ENCODE measurements around the gene TAF11L6. TPM values are rescaled to one million over a fixed set of nuclear protein-coding genes. Genes with fewer than 3 reads are reported as not detected.
"Not testable (repeated sequence)": the region's sequence is repeated elsewhere in the genome, so short reads cannot be mapped to it uniquely, and the experiment has no call there.

Gene TAF11L6
- not detected in 2 replicates for polyA plus RNA-seq (2012; rRNA removed)
- polyA plus RNA-seq (2012; cell fraction: cytosol; rRNA removed) = not detected in 2 replicates
- not detected in 2 replicates for polyA plus RNA-seq (2012; cell fraction: nucleus; rRNA removed)

DNA sequence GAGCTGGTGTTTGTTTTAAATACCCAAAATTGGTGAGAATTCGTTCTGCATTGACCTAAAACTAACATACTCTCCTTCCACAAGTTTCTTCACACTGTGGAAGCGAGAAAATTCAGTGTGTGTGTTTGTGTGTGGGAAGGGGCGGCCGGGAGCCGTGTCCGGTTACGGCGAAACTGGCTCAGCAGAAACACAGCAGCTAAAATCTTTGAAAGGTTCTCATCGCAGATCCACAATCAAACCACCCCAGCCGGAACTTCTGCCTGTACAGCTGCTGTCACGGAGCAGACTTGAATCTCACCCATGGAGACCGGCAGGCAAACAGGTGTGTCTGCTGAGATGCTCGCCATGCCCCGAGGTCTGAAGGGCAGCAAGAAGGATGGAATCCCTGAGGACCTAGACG, at the start of gene TAF11L6:
TSS of gene TAF11L6 (plus strand) at position 301 of the 400 bp plus-strand sequence.
- H3K9me2 ChIP-seq; H3K36me3 ChIP-seq (replicated peaks in 1 of 2; ENCODE audit: control insufficient read depth in 1 of 2, insufficient read depth in 2 of 2, low read length in 1 of 2); H3K79me2 ChIP-seq (ENCODE audit: insufficient read depth); H3K4me1 ChIP-seq (ENCODE audit: control insufficient read depth in 1 of 2, insufficient read depth in 2 of 2, low read depth in 1 of 2, low read length in 1 of 2); POLR2A ChIA-PET; H3K4me2 ChIP-seq; DNase-seq; H3K9ac ChIP-seq; CTCF ChIA-PET; H2AFZ ChIP-seq (ENCODE audit: low read depth); H3F3A ChIP-seq (replicated peaks; ENCODE audit: insufficient read depth); H3K9me3 ChIP-seq; H3K27ac ChIP-seq (ENCODE audit: low read depth in 2 of 2, low read length in 1 of 2); H3K27me3 ChIP-seq (ENCODE audit: insufficient read depth); H4K20me1 ChIP-seq (ENCODE audit: insufficient read depth); H3K4me3 ChIP-seq (ENCODE audit: low read depth in 2 of 2, low read length in 1 of 2): not testable (repeated sequence)
- no CpG with 5 or more reads among the region's 15 CpGs for WGBS (ENCODE audit: low lambda C conversion rate)

DNA sequence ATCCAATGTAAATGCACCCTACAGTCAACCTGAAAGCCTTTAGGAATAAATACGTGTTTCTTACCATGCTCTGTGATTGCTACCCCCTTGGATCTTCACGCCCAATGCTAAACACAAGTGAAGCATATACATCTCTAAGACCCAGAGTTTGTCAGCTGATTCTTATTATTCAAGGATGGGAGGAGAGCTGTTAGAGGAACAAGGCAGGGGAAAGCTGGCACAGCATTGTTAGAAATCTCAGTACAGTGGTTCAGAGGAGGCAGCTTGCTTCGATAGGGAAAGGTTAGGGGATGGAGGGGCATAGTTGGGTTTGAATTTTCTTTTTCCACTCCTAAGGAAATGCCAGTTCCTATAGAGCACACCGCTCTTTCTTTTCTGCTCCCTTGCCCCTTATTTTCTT, 47.1 kb upstream of the TAF11L6 start:
- Histone ChIP-seq H3K9me2 (no peaks in the 10 kb centered on the region), H3K4me3 (ENCODE audit: low read depth in 2 of 2, low read length in 1 of 2) (no peak overlapping the region), H3F3A (replicated peaks; ENCODE audit: insufficient read depth) (no peaks in the 10 kb centered on the region), H2AFZ (ENCODE audit: low read depth) (no peak overlapping the region), H4K20me1 (ENCODE audit: insufficient read depth) (no peaks in the 10 kb centered on the region), H3K36me3 (replicated peaks in 1 of 2; ENCODE audit: control insufficient read depth in 1 of 2, insufficient read depth in 2 of 2, low read length in 1 of 2) (no peaks in the 10 kb centered on the region), H3K79me2 (ENCODE audit: insufficient read depth) (no peaks in the 10 kb centered on the region), H3K4me2 (no peak overlapping the region), H3K9me3 (no peaks in the 10 kb centered on the region), H3K27ac (ENCODE audit: low read depth in 2 of 2, low read length in 1 of 2) (no peak overlapping the region), H3K27me3 (ENCODE audit: insufficient read depth) (no peaks in the 10 kb centered on the region), H3K9ac (no peak overlapping the region), H3K4me1 (ENCODE audit: control insufficient read depth in 1 of 2, insufficient read depth in 2 of 2, low read depth in 1 of 2, low read length in 1 of 2) (peaks cover 0 to 5% of the 10 kb centered on the region in 2 experiments; a peak in 2 of 4 replicates)
- POLR2A ChIA-PET = no interaction called here
- CTCF ChIA-PET = interaction anchor here (0.6 to 1.8 kb wide), 2 partner anchors 203 to 265 kb away, joined by 3 to 9 read pairs; no protein-coding TSS in a partner anchor
- no peak for DNase-seq
- TF ChIP-seq, protein P1, sequence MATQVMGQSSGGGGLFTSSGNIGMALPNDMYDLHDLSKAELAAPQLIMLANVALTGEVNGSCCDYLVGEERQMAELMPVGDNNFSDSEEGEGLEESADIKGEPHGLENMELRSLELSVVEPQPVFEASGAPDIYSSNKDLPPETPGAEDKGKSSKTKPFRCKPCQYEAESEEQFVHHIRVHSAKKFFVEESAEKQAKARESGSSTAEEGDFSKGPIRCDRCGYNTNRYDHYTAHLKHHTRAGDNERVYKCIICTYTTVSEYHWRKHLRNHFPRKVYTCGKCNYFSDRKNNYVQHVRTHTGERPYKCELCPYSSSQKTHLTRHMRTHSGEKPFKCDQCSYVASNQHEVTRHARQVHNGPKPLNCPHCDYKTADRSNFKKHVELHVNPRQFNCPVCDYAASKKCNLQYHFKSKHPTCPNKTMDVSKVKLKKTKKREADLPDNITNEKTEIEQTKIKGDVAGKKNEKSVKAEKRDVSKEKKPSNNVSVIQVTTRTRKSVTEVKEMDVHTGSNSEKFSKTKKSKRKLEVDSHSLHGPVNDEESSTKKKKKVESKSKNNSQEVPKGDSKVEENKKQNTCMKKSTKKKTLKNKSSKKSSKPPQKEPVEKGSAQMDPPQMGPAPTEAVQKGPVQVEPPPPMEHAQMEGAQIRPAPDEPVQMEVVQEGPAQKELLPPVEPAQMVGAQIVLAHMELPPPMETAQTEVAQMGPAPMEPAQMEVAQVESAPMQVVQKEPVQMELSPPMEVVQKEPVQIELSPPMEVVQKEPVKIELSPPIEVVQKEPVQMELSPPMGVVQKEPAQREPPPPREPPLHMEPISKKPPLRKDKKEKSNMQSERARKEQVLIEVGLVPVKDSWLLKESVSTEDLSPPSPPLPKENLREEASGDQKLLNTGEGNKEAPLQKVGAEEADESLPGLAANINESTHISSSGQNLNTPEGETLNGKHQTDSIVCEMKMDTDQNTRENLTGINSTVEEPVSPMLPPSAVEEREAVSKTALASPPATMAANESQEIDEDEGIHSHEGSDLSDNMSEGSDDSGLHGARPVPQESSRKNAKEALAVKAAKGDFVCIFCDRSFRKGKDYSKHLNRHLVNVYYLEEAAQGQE (IDR thresholded peaks at IDR 0.05; ENCODE audit: low read depth, low read length) = no peak
- TF ChIP-seq YY1 (IDR thresholded peaks at IDR 0.05; ENCODE audit: low read depth) (no peak), MEF2A (IDR thresholded peaks at IDR 0.05; ENCODE audit: borderline replicate concordance, low read depth) (no peak), SIN3A (IDR thresholded peaks at IDR 0.05; ENCODE audit: borderline replicate concordance, low read depth, low read length) (no peak), RFX5 (IDR thresholded peaks at IDR 0.05; ENCODE audit: low read length) (no peak)
- WGBS (ENCODE audit: low lambda C conversion rate) = 65% methylated on average over 4 of the region's 4 CpGs

GRCh38 chr5:17482790-17483189, 45.7 kb upstream of the TAF11L6 start:
- Histone ChIP-seq H3K4me1 (ENCODE audit: control insufficient read depth in 1 of 2, insufficient read depth in 2 of 2, low read depth in 1 of 2, low read length in 1 of 2) (peaks cover 0 to 3% of the 10 kb centered on the region in 2 experiments; a peak in 2 of 4 replicates), H3K4me3 (ENCODE audit: low read depth in 2 of 2, low read length in 1 of 2) (no peak overlapping the region), H3K36me3 (replicated peaks in 1 of 2; ENCODE audit: control insufficient read depth in 1 of 2, insufficient read depth in 2 of 2, low read length in 1 of 2) (no peaks in the 10 kb centered on the region), H3K27me3 (ENCODE audit: insufficient read depth) (no peaks in the 10 kb centered on the region), H3K27ac (ENCODE audit: low read depth in 2 of 2, low read length in 1 of 2) (no peak overlapping the region), H3K4me2 (no peak overlapping the region), H3K9ac (no peak overlapping the region), H3F3A (replicated peaks; ENCODE audit: insufficient read depth) (no peaks in the 10 kb centered on the region), H3K9me3 (no peaks in the 10 kb centered on the region), H3K9me2 (no peaks in the 10 kb centered on the region), H2AFZ (ENCODE audit: low read depth) (no peak overlapping the region), H4K20me1 (ENCODE audit: insufficient read depth) (no peaks in the 10 kb centered on the region), H3K79me2 (ENCODE audit: insufficient read depth) (no peaks in the 10 kb centered on the region)
- POLR2A ChIA-PET = no interaction called here
- DNase-seq = peak; percentile 30
- CTCF ChIA-PET = interaction anchor here (1.2 kb wide), 1 partner anchor 266 kb away, joined by 5 read pairs; no protein-coding TSS in a partner anchor
- WGBS (ENCODE audit: low lambda C conversion rate) = 13% methylated on average over 2 of the region's 2 CpGs
- TF ChIP-seq, protein P2, sequence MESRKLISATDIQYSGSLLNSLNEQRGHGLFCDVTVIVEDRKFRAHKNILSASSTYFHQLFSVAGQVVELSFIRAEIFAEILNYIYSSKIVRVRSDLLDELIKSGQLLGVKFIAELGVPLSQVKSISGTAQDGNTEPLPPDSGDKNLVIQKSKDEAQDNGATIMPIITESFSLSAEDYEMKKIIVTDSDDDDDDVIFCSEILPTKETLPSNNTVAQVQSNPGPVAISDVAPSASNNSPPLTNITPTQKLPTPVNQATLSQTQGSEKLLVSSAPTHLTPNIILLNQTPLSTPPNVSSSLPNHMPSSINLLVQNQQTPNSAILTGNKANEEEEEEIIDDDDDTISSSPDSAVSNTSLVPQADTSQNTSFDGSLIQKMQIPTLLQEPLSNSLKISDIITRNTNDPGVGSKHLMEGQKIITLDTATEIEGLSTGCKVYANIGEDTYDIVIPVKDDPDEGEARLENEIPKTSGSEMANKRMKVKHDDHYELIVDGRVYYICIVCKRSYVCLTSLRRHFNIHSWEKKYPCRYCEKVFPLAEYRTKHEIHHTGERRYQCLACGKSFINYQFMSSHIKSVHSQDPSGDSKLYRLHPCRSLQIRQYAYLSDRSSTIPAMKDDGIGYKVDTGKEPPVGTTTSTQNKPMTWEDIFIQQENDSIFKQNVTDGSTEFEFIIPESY (IDR thresholded peaks at IDR 0.05; ENCODE audit: borderline replicate concordance, low read depth) = no peak
- TF ChIP-seq, protein P3, sequence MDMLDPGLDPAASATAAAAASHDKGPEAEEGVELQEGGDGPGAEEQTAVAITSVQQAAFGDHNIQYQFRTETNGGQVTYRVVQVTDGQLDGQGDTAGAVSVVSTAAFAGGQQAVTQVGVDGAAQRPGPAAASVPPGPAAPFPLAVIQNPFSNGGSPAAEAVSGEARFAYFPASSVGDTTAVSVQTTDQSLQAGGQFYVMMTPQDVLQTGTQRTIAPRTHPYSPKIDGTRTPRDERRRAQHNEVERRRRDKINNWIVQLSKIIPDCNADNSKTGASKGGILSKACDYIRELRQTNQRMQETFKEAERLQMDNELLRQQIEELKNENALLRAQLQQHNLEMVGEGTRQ (IDR thresholded peaks at IDR 0.05; ENCODE audit: borderline replicate concordance, low read depth, low read length) = no peak
- peak; percentile 88 for TF ChIP-seq GATA2 (CRISPR knock-in tag; IDR thresholded peaks at IDR 0.05)
- no peak for TF ChIP-seq CTCF (IDR thresholded peaks at IDR 0.05)
- peak; percentile 53; the same call in 1 of the 2 replicates for TF ChIP-seq RCOR1 (IDR thresholded peaks at IDR 0.05; ENCODE audit: low read length)
- TF ChIP-seq CHD2 (IDR thresholded peaks at IDR 0.05; ENCODE audit: low read length, partially characterized antibody) = peak; percentile 12
- no peak for TF ChIP-seq TAF1 (IDR thresholded peaks at IDR 0.05; ENCODE audit: borderline replicate concordance, low read depth, low read length)
- TF ChIP-seq MXI1 (IDR thresholded peaks at IDR 0.05; ENCODE audit: low read depth, low read length) = no peak

Data from SK-N-SH (cell line).